HepG2 (cell line): ENCODE measurements around the gene ADAD2. TPM values are rescaled to one million over a fixed set of nuclear protein-coding genes. Genes with fewer than 3 reads are reported as not detected.
A peak's percentile ranks its signal among the peaks of the same experiment; 100 is the strongest.

ENCODE experiments used
- ARHGAP35 ChIP-seq: sonication (generic); formaldehyde crosslinking; IDR thresholded peaks from 2 replicates; pipeline ENCODE4 v1.9.0; 2022; ENCODE audit warnings: mild to moderate bottlenecking, inconsistent platforms, moderate library complexity, missing genetic modification reagents, borderline replicate concordance
- ERF ChIP-seq: IDR thresholded peaks from 2 replicates; pipeline ENCODE4 v1.6.1; 2018; ENCODE audit warnings: missing biosample characterization, missing genetic modification reagents
- ESRRA ChIP-seq: sonication (generic); formaldehyde crosslinking; IDR thresholded peaks from 2 replicates; pipeline ENCODE4 v1.5.1; 2020; ENCODE audit warnings: mild to moderate bottlenecking, low read depth, missing genetic modification reagents
- FOSL1 ChIP-seq: sonication (generic); formaldehyde crosslinking; IDR thresholded peaks from 2 replicates; pipeline ENCODE4 v1.9.0; 2021; ENCODE audit warnings: missing genetic modification reagents, borderline replicate concordance
- HNRNPL ChIP-seq: fragments of 200-400 bp; formaldehyde crosslinking; IDR thresholded peaks from 2 replicates; pipeline ENCODE4 v1.6.1; 2017; ENCODE audit warnings: mild to moderate bottlenecking, low read depth, low read length
- MXI1 ChIP-seq: IDR thresholded peaks from 3 replicates; pipeline ENCODE4 v1.6.1; 2012; ENCODE audit warnings: low read depth, low read length, inconsistent platforms, borderline replicate concordance
- SAFB2 ChIP-seq: sonication (generic); formaldehyde crosslinking; IDR thresholded peaks from 2 replicates; pipeline ENCODE4 v1.5.1; 2020; ENCODE audit warnings: missing genetic modification reagents, low read depth, mild to moderate bottlenecking, borderline replicate concordance
- SIN3B ChIP-seq: fragments of 150-350 bp; IDR thresholded peaks from 2 replicates; pipeline ENCODE4 v1.6.1; 2014; ENCODE audit warnings: low read length
- SP140L ChIP-seq: sonication (generic); formaldehyde crosslinking; IDR thresholded peaks from 2 replicates; pipeline ENCODE4 v1.4.0; 2020; ENCODE audit warnings: missing genetic modification reagents, borderline replicate concordance
- SSRP1 ChIP-seq: IDR thresholded peaks from 2 replicates; pipeline ENCODE4 v1.6.1; 2016; ENCODE audit warnings: control low read depth
- ZBTB38 ChIP-seq: sonication (generic); formaldehyde crosslinking; IDR thresholded peaks from 2 replicates; pipeline ENCODE4 v1.5.1; 2020; ENCODE audit warnings: mild to moderate bottlenecking, missing genetic modification reagents
- ZBTB8A ChIP-seq: sonication (generic); formaldehyde crosslinking; IDR thresholded peaks from 2 replicates; pipeline ENCODE4 v1.4.0; 2020; ENCODE audit warnings: mild to moderate bottlenecking, low read depth, missing genetic modification reagents, borderline replicate concordance
- ZFP1 ChIP-seq: IDR thresholded peaks from 2 replicates; pipeline ENCODE4 v1.6.1; 2016
- ZNF552 ChIP-seq: sonication (generic); formaldehyde crosslinking; IDR thresholded peaks from 2 replicates; pipeline ENCODE4 v1.9.0; 2022; ENCODE audit warnings: missing genetic modification reagents, mild to moderate bottlenecking, borderline replicate concordance
- ZNF577 ChIP-seq: sonication (generic); formaldehyde crosslinking; IDR thresholded peaks from 2 replicates; pipeline ENCODE4 v1.4.0; 2020; ENCODE audit warnings: mild to moderate bottlenecking, low read depth, missing genetic modification reagents, borderline replicate concordance
- polyA plus RNA-seq, 8 experiments: library from polyadenylated mRNA; depleted of rRNA in 3 of 8; stranded (reverse) in 7 of 8; unstranded in 1 of 8; fragments of >200 nt; fragmentation: Illumina TruSeq in 4 of 8; extraction: Trizol in 4 of 8; gene quantifications; 2 replicates each; pipeline versions ENCODE4 v1.2.1 to v1.2.3, GENCODE V29; 2011 to 2016; ENCODE audit warnings: low read depth in 4 of 8, missing spikeins in 1 of 8, mixed read lengths in 1 of 8; ENCODE audit not compliant: insufficient read depth in 1 of 8
- total RNA-seq, 5 experiments: library from RNA; depleted of rRNA; stranded (reverse); fragments of >200 nt; fragmentation: Illumina TruSeq; extraction: Trizol; gene quantifications; 2 replicates each; pipeline ENCODE4 v1.2.3, GENCODE V29; 2016; ENCODE audit warnings: low read depth in 1 of 5
- TF ChIP-seq, protein P1 (sequence below): sonication (generic); formaldehyde crosslinking; IDR thresholded peaks from 2 replicates; pipeline ENCODE4 v1.5.0; 2020; ENCODE audit warnings: mild to moderate bottlenecking, missing genetic modification reagents
- TF ChIP-seq, protein P2 (sequence below), 2 experiments: fragments of 450-650 bp in 1 of 2; sonication (generic) in 1 of 2; formaldehyde crosslinking; IDR thresholded peaks; 2 replicates each; pipeline versions ENCODE4 v1.5.0 to v1.8.0; 2020 to 2022; ENCODE audit warnings: mild to moderate bottlenecking in 1 of 2, missing genetic modification reagents in 1 of 2
- TF ChIP-seq, protein P3 (sequence below): sonication (generic); formaldehyde crosslinking; IDR thresholded peaks from 2 replicates; pipeline ENCODE4 v1.8.0; 2022; ENCODE audit warnings: missing genetic modification reagents, mild to moderate bottlenecking, moderate library complexity, borderline replicate concordance
- TF ChIP-seq, protein P4 (sequence below): sonication (generic); formaldehyde crosslinking; IDR thresholded peaks from 2 replicates; pipeline ENCODE4 v1.8.1; 2023; ENCODE audit warnings: mild to moderate bottlenecking, inconsistent platforms, moderate library complexity, missing genetic modification reagents, borderline replicate concordance

The ADAD2 gene
- total and polyA plus RNA-seq, 2 of the 13 experiments (the other 11 are each of a cell fraction or from before 2014, with no cell fraction given): not detected

DNA sequence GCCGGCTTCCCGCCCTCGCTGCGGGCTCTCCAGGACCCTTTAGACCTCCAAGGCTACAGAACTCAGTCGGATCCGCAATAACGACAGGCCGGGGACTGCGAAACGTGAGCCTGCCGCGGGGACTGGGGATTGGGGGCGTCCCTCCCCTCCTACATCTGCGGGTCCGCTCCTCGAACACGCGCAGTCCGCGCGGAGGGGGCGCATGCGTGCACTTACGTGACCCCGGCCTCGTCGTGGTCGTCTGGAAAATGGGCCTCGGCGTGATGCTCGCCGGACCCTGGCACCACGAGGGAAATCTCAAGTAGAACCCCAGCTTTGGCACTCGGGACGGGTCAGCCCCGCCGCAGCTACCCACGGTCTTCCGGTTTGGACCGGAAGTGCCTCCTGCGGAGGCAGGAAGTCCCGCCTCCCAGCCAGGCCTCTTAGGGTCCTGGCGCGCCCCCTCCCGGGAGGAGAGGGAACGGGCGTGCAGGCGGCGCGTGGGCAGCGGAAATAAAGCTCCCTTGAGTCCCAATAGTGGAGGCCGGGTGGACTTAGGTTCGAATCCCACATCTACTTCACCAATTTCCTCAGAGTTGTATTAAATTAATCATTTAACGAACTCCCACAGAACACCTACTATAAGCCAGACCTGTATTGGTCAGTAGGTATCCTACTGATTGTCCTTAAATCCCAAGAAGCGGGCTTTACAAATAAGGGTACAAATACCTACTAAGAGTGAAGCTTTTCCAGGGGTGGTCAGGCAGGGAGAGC, 4.1 kb upstream of the ADAD2 start, which contains the start of gene TAF1C (continued):
- TF ChIP-seq ERF (CRISPR knock-in tag) (peak; percentile 94), SP140L (CRISPR knock-in tag) (peak; percentile 58; the same call in 1 of the 2 replicates), SSRP1 (no peak), ESRRA (peak; percentile 71; the same call in 1 of the 2 replicates), ZBTB38 (CRISPR knock-in tag) (peak; percentile 88), HNRNPL (peak; percentile 69; the same call in 1 of the 2 replicates), MXI1 (peak; percentile 85; the same call in 1 of the 3 replicates), SAFB2 (peak; percentile 65; the same call in 1 of the 2 replicates), ZFP1 (CRISPR knock-in tag) (no peak), FOSL1 (CRISPR knock-in tag) (peak; percentile 26; the same call in 1 of the 2 replicates), ARHGAP35 (CRISPR knock-in tag) (no peak; the same call in 1 of the 2 replicates), SIN3B (peak; percentile 46; the same call in 1 of the 2 replicates), ZBTB8A (no peak), ZNF577 (CRISPR knock-in tag) (no peak), ZNF552 (no peak)
- TF ChIP-seq, protein P1, sequence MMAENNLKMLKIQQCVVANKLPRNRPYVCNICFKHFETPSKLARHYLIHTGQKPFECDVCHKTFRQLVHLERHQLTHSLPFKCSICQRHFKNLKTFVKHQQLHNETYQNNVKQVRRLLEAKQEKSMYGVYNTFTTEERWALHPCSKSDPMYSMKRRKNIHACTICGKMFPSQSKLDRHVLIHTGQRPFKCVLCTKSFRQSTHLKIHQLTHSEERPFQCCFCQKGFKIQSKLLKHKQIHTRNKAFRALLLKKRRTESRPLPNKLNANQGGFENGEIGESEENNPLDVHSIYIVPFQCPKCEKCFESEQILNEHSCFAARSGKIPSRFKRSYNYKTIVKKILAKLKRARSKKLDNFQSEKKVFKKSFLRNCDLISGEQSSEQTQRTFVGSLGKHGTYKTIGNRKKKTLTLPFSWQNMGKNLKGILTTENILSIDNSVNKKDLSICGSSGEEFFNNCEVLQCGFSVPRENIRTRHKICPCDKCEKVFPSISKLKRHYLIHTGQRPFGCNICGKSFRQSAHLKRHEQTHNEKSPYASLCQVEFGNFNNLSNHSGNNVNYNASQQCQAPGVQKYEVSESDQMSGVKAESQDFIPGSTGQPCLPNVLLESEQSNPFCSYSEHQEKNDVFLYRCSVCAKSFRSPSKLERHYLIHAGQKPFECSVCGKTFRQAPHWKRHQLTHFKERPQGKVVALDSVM (CRISPR knock-in tag): peak; percentile 79
- TF ChIP-seq, protein P2, sequence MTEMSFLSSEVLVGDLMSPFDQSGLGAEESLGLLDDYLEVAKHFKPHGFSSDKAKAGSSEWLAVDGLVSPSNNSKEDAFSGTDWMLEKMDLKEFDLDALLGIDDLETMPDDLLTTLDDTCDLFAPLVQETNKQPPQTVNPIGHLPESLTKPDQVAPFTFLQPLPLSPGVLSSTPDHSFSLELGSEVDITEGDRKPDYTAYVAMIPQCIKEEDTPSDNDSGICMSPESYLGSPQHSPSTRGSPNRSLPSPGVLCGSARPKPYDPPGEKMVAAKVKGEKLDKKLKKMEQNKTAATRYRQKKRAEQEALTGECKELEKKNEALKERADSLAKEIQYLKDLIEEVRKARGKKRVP (CRISPR knock-in tag; IDR thresholded peaks at IDR 0.05): no peak
- TF ChIP-seq, protein P3, sequence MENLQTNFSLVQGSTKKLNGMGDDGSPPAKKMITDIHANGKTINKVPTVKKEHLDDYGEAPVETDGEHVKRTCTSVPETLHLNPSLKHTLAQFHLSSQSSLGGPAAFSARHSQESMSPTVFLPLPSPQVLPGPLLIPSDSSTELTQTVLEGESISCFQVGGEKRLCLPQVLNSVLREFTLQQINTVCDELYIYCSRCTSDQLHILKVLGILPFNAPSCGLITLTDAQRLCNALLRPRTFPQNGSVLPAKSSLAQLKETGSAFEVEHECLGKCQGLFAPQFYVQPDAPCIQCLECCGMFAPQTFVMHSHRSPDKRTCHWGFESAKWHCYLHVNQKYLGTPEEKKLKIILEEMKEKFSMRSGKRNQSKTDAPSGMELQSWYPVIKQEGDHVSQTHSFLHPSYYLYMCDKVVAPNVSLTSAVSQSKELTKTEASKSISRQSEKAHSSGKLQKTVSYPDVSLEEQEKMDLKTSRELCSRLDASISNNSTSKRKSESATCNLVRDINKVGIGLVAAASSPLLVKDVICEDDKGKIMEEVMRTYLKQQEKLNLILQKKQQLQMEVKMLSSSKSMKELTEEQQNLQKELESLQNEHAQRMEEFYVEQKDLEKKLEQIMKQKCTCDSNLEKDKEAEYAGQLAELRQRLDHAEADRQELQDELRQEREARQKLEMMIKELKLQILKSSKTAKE: no peak
- TF ChIP-seq, protein P4, sequence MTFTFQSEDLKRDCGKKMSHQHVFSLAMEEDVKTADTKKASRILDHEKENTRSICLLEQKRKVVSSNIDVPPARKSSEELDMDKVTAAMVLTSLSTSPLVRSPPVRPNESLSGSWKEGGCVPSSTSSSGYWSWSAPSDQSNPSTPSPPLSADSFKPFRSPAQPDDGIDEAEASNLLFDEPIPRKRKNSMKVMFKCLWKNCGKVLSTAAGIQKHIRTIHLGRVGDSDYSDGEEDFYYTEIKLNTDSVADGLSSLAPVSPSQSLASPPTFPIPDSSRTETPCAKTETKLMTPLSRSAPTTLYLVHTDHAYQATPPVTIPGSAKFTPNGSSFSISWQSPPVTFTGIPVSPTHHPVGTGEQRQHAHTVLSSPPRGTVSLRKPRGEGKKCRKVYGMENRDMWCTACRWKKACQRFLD (CRISPR knock-in tag): peak; percentile 90
